K562 (cell line): ENCODE results near the gene ARL4D. TPM values are rescaled to one million over a fixed set of nuclear protein-coding genes. Genes with fewer than 3 reads are reported as not detected.

ENCODE experiments used
- ATAC-seq: fragments of 200-7000 bp; cut with Tn5 transposase; 3 replicates; pipeline ENCODE4 v1.9.1; 2020; ENCODE audit warnings: moderate library complexity
- BruUV-seq: library from RNA; stranded (reverse); fragments of 400-500 nt; replicated peaks from 2 replicates; lab custom pipeline; 2021; lab: Mats Ljungman, UMichigan
- CTCF ChIA-PET: fragments of 300-600 bp; formaldehyde crosslinking; extraction: SDS; loops from one replicate; lab custom pipeline; 2021; ENCODE audit warnings: low intra/inter-chr PET ratio; lab: Yijun Ruan, JAX
- POLR2A ChIA-PET: fragments of 300-600, 350-650 bp; sonication (Branson Sonifier 250); formaldehyde crosslinking; extraction: SDS; loops from one replicate; lab custom pipeline; 2021; ENCODE audit warnings: antibody characterized with exemption, inconsistent platforms; lab: Yijun Ruan, JAX
- DNase-seq, 4 experiments: peaks; one replicate each; pipeline versions ENCODE4 v3.0.0 to v3.0.0-alpha.2; 2011 to 2018; ENCODE audit warnings: low spot score in 3 of 4, mixed read lengths in 3 of 4; ENCODE audit errors: extremely low read depth in 1 of 4
- FAIRE-seq: peaks from 2 replicates; lab custom pipeline; 2011; peaks lifted over from hg19 to GRCh38; lab: Jason Lieb, UNC
- H2AFZ ChIP-seq: 2 replicates; pipeline ENCODE4 v1.6.0; 2011; ENCODE audit warnings: low read depth, low read length, control low read depth, inconsistent platforms
- H3K27ac ChIP-seq: fragments of 200-600 bp; 3 replicates; pipeline ENCODE4 v1.8.0; 2011; ENCODE audit warnings: low read depth, mild to moderate bottlenecking, control low read depth, inconsistent platforms, low read length, moderate library complexity, mixed read lengths; ENCODE audit errors: extremely low read depth
- H3K27me3 ChIP-seq, 2 experiments: fragments of 300-600 bp in 1 of 2; 2 replicates in 1 of 2; 3 replicates in 1 of 2; pipeline versions ENCODE4 v1.6.0 to v1.8.0; 2011; ENCODE audit warnings: inconsistent platforms in 2 of 2, low read length in 2 of 2, mild to moderate bottlenecking in 1 of 2, mixed read lengths in 1 of 2, moderate library complexity in 1 of 2; ENCODE audit not compliant: control insufficient read depth in 2 of 2, insufficient read depth in 2 of 2
- H3K36me3 ChIP-seq: fragments of 300-600 bp; 3 replicates; pipeline ENCODE4 v1.8.0; 2011; ENCODE audit warnings: mild to moderate bottlenecking, low read length, inconsistent platforms; ENCODE audit not compliant: control insufficient read depth, insufficient read depth
- H3K4me1 ChIP-seq, 2 experiments: fragments of 200-600 bp in 1 of 2; replicated peaks in 1 of 2; 2 replicates in 1 of 2; 3 replicates in 1 of 2; pipeline versions ENCODE4 v1.5.1 to v1.8.0; 2011; ENCODE audit warnings: inconsistent platforms in 2 of 2, low read length in 2 of 2, mild to moderate bottlenecking in 1 of 2, mixed read lengths in 1 of 2, moderate library complexity in 1 of 2; ENCODE audit not compliant: control insufficient read depth in 2 of 2, insufficient read depth in 2 of 2
- H3K4me2 ChIP-seq: 2 replicates; pipeline ENCODE4 v1.6.1; 2011; ENCODE audit warnings: low read length, control low read depth, inconsistent platforms, mixed read lengths; ENCODE audit not compliant: insufficient read depth
- H3K4me3 ChIP-seq: fragments of 200-600 bp; sonication (generic), shearing (Covaris generic); 2 replicates; pipeline ENCODE4 v1.5.1; 2016; ENCODE audit warnings: control low read depth, inconsistent platforms
- H3K79me2 ChIP-seq: fragments of 200-600 bp; 3 replicates; pipeline ENCODE4 v1.8.0; 2011; ENCODE audit warnings: low read length, inconsistent platforms; ENCODE audit not compliant: control insufficient read depth, insufficient read depth
- H3K9ac ChIP-seq, 2 experiments: 2 replicates each; pipeline versions ENCODE4 v1.6.0 to v1.6.1; 2011; ENCODE audit warnings: low read depth in 2 of 2, low read length in 2 of 2, control low read depth in 1 of 2, inconsistent platforms in 1 of 2, mild to moderate bottlenecking in 1 of 2, mixed read lengths in 1 of 2; ENCODE audit not compliant: insufficient read depth in 1 of 2
- H3K9me1 ChIP-seq: one replicate; pipeline ENCODE4 v1.6.0; 2011; ENCODE audit warnings: inconsistent platforms, mild to moderate bottlenecking, low read length, moderate library complexity; ENCODE audit not compliant: control insufficient read depth, insufficient read depth
- H3K9me3 ChIP-seq: replicated peaks from 2 replicates; pipeline ENCODE4 v1.5.1; 2011; ENCODE audit warnings: low read depth, low read length, inconsistent platforms; ENCODE audit not compliant: control insufficient read depth, insufficient read depth
- H4K20me1 ChIP-seq: replicated peaks from 2 replicates; pipeline ENCODE4 v1.6.1; 2011; ENCODE audit warnings: low read length, inconsistent platforms, mixed read lengths; ENCODE audit not compliant: control insufficient read depth, insufficient read depth
- CBFB ChIP-seq: sonication (generic); formaldehyde crosslinking; IDR thresholded peaks from 2 replicates; pipeline ENCODE4 v1.4.0; 2020; ENCODE audit warnings: mild to moderate bottlenecking, missing genetic modification reagents
- FOSL1 ChIP-seq: fragments of 200-800 bp; sonication (Bioruptor generic); conservative IDR thresholded peaks from 2 replicates; pipeline ENCODE4 v1.6.1; 2016; ENCODE audit warnings: missing genetic modification characterization, missing compliant biosample characterization
- GABPB2 ChIP-seq: fragments of 250-450 bp; sonication (Bioruptor Pico); conservative IDR thresholded peaks from 2 replicates; pipeline ENCODE4 v1.5.1; 2021; ENCODE audit warnings: mild to moderate bottlenecking
- KDM5B ChIP-seq: fragments of 200-600 bp; sonication (generic); IDR thresholded peaks from 2 replicates; pipeline ENCODE4 v1.6.1; 2012; ENCODE audit warnings: low read depth, mild to moderate bottlenecking, moderate library complexity, low read length, control low read depth, inconsistent platforms; ENCODE audit not compliant: insufficient replicate concordance
- MED1 ChIP-seq: sonication (generic); formaldehyde crosslinking; IDR thresholded peaks from 2 replicates; pipeline ENCODE4 v1.8.1; 2023; ENCODE audit warnings: missing genetic modification reagents, borderline replicate concordance
- MEF2D ChIP-seq: conservative IDR thresholded peaks from 2 replicates; pipeline ENCODE4 v1.6.1; 2016; ENCODE audit warnings: low read depth, missing genetic modification characterization, missing compliant biosample characterization
- OTX1 ChIP-seq: fragments of 450-650 bp; formaldehyde crosslinking; IDR thresholded peaks from 2 replicates; pipeline ENCODE4 v1.4.0; 2022; ENCODE audit warnings: mild to moderate bottlenecking
- PHB ChIP-seq: fragments of 250-450 bp; sonication (Bioruptor Pico); IDR thresholded peaks from 2 replicates; pipeline ENCODE4 v1.5.0; 2021
- PPARD ChIP-seq: fragments of 250-450 bp; sonication (Bioruptor Pico); IDR thresholded peaks from 2 replicates; pipeline ENCODE4 v1.8.0; 2022; ENCODE audit warnings: inconsistent platforms, mild to moderate bottlenecking, moderate library complexity
- SAFB2 ChIP-seq: fragments of 200-400 bp; formaldehyde crosslinking; IDR thresholded peaks from 2 replicates; pipeline ENCODE4 v1.6.1; 2018; ENCODE audit warnings: borderline replicate concordance, low read length, low read depth, moderate library complexity; ENCODE audit not compliant: severe bottlenecking
- THRAP3 ChIP-seq: fragments of 450-650 bp; IDR thresholded peaks from 2 replicates; pipeline ENCODE4 v1.6.1; 2016; ENCODE audit warnings: mild to moderate bottlenecking, inconsistent platforms, borderline replicate concordance
- U2AF1 ChIP-seq: fragments of 200-400 bp; formaldehyde crosslinking; optimal IDR thresholded peaks from 2 replicates; pipeline ENCODE3; 2017; ENCODE audit warnings: mild to moderate bottlenecking, low read depth, low read length, moderate library complexity
- ZBTB1 ChIP-seq: sonication (generic); formaldehyde crosslinking; IDR thresholded peaks from 2 replicates; pipeline ENCODE4 v1.8.1; 2023; ENCODE audit warnings: missing genetic modification reagents, low read depth, mild to moderate bottlenecking, borderline replicate concordance
- ZKSCAN1 ChIP-seq: fragments of 150-350 bp; IDR thresholded peaks from 2 replicates; pipeline ENCODE4 v1.6.1; 2016; ENCODE audit warnings: low read depth, low read length
- ZNF124 ChIP-seq: sonication (generic); formaldehyde crosslinking; IDR thresholded peaks from 2 replicates; pipeline ENCODE4 v1.8.1; 2022; ENCODE audit warnings: missing genetic modification reagents
- WGBS: fragments of 100-300 bp; shearing (Covaris generic); methylation state at CpG from one replicate; pipeline ENCODE4 v1.1.6; 2016; ENCODE audit warnings: low coverage, mixed read lengths; ENCODE audit not compliant: insufficient coverage; ENCODE audit errors: missing lambda C conversion rate; 5-methylcytosine and 5-hydroxymethylcytosine counted together
- in situ Hi-C: fragments of 300-500 bp; cut with MboI; formaldehyde crosslinking; loops from 4 replicates; pipeline ENCODE4 v1.15.0; 2018; ENCODE audit warnings: inconsistent platforms, mixed read lengths
- intact Hi-C: fragments of 100-400 bp; cut with micrococcal nuclease; formaldehyde crosslinking; loops from 2 replicates; pipeline ENCODE4 v1.14.2; 2022
- polyA plus RNA-seq, 8 experiments: library from polyadenylated mRNA; depleted of rRNA in 4 of 8; stranded (reverse) in 5 of 8; unstranded in 3 of 8; fragments of >200 nt; fragmentation: Nextera tagmentation in 2 of 8; fragmentation: Illumina TruSeq in 1 of 8; extraction: Ambion mirVana in 2 of 8; extraction: Trizol in 1 of 8; gene quantifications; 2 replicates each; pipeline versions ENCODE4 v1.2.1 to v1.2.3, GENCODE V29; 2011 to 2014; ENCODE audit warnings: inconsistent platforms in 1 of 8, missing spikeins in 1 of 8
- total RNA-seq, 7 experiments: library from RNA; depleted of rRNA in 6 of 7; stranded (reverse); fragments of >200 nt in 6 of 7; fragmentation: Illumina TruSeq in 2 of 7; extraction: Trizol in 2 of 7; gene quantifications; 2 replicates each; pipeline versions ENCODE4 v1.2.1 to v1.2.3, GENCODE V29; 2011 to 2021; ENCODE audit warnings: low replicate concordance in 1 of 7
- TF ChIP-seq, protein P1 (sequence below): sonication (generic); formaldehyde crosslinking; IDR thresholded peaks from 2 replicates; pipeline ENCODE4 v1.8.1; 2023; ENCODE audit warnings: mild to moderate bottlenecking, missing genetic modification reagents, moderate library complexity

ARL4D gene
- total and polyA plus RNA-seq, 9 of the 15 experiments (the other 6 are each of a cell fraction or from before 2014, with no cell fraction given), result 0.07 to 0.53 (median 0.28) TPM; not detected in 1

DNA sequence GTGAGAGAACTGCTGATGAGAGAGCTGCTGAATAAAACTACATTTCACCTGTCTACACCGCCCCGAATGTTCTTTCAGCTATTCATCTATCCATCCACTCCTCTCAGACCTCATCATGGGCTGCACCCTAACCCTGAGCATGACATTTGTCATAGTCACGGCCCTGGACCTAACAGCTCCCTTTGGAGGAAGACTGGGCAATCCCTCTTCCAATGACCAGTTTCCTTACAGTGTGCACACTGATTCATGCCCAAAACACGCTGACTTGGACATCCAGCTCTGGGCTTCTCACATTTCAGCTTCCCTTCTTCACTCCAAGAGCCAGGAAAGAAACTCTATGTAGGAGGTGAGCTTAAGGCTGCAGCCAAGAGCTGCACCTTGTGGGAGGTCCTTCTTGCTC lies 41.8 kb upstream of the ARL4D start (continued):
- no peak for TF ChIP-seq MED1

DNA sequence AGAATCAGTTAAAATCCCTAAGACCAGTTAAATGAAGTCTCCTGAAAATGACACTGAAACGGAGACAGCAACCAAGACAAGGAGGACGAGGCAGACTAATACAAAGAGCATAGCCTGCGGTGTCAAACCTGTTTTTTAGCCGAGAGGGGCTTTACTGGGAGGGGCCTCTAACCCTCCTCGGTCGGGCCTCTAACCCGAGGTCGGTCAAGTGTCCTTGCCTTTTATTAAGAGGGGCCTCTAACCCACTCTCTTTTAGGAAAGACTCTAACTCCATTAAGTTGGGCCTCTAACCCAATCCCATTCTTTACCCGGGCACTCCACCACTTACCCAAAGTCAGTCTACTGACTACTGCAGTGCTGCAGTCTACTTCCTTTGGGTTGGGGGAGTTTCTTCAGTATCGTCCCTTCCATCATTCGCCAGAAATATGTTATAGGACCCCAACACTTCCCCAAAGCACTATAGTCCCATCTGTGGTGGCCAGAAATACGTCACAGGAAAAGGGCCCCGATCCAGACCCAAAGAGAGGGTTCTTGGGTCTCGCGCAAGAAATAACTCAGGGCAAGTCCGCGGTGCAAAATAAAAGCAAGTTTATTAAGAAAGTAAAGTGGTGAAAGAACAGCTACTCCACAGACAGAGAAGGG lies 39.2 kb upstream of the ARL4D start:
- no peaks in the 10 kb centered on the region for H3K79me2 ChIP-seq
- H4K20me1 ChIP-seq, result no peaks in the 10 kb centered on the region
- peaks cover 0 to 1% of the 10 kb centered on the region in 2 experiments; a peak in 2 of 5 replicates for H3K4me1 ChIP-seq
- intact Hi-C loops, result no loop called here
- no peaks in the 10 kb centered on the region for H3K9me1 ChIP-seq
- no peak overlapping the region for H2AFZ ChIP-seq
- 25% methylated on average over 17 of the region's 17 CpGs for WGBS
- TF ChIP-seq THRAP3, result no peak
- TF ChIP-seq ZBTB1 (CRISPR knock-in tag), result no peak
- TF ChIP-seq CBFB, result no peak
- TF ChIP-seq, protein P1, sequence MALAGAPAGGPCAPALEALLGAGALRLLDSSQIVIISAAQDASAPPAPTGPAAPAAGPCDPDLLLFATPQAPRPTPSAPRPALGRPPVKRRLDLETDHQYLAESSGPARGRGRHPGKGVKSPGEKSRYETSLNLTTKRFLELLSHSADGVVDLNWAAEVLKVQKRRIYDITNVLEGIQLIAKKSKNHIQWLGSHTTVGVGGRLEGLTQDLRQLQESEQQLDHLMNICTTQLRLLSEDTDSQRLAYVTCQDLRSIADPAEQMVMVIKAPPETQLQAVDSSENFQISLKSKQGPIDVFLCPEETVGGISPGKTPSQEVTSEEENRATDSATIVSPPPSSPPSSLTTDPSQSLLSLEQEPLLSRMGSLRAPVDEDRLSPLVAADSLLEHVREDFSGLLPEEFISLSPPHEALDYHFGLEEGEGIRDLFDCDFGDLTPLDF (CRISPR knock-in tag), result no peak
- no peak for TF ChIP-seq PPARD
- no peak for TF ChIP-seq ZKSCAN1
- no peak for TF ChIP-seq OTX1 (CRISPR knock-in tag)
- TF ChIP-seq MEF2D (tag), result no peak
- TF ChIP-seq PHB (CRISPR knock-in tag), result no peak
- no peak for TF ChIP-seq FOSL1 (tag)
- no peak for TF ChIP-seq U2AF1
- no peak for TF ChIP-seq ZNF124 (CRISPR knock-in tag)
- no peak for TF ChIP-seq KDM5B
- no peak for TF ChIP-seq SAFB2
- TF ChIP-seq GABPB2 (CRISPR knock-in tag), result no peak
- ATAC-seq (no peak), DNase-seq (no peak), FAIRE-seq (no peak)
- peaks cover 5% of the 10 kb centered on the region for H3K9me3 ChIP-seq
- no peak overlapping the region for H3K4me3 ChIP-seq
- H3K27ac ChIP-seq, result no peak overlapping the region
- H3K36me3 ChIP-seq, result no peaks in the 10 kb centered on the region
- ChIA-PET CTCF (no interaction called here), POLR2A (interaction anchor here (4.5 kb wide), 1 partner anchor 7 kb away, joined by 70 read pairs; no protein-coding TSS in a partner anchor)
- no peak overlapping the region for H3K4me2 ChIP-seq
- peaks cover 0 to 5% of the 10 kb centered on the region in 2 experiments; a peak in 1 of 5 replicates for H3K27me3 ChIP-seq
- H3K9ac ChIP-seq, result no peak overlapping the region
- in situ Hi-C loops, result no loop called here
- BruUV-seq, result no TSS peak
